ENCODE measurements around the gene CLCN5.

Gene CLCN5

DNA sequence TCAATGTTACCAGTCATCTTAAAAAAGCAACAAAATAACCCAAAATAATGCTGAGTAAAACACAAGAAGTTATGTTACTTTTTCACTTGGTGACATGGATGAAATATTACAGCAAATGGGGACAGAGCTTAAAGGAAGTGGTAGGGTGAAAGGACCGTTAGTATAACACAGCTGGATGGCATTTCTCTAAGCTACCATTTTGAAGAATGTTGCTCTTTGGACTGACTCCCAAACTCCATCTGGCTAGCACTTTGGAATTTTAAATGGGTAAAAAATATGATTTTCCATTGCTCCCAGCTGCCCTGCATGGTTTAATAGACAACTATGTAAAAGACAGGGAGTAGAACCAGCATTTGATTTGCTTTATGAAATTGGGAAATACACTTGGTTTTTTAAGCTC lies 27.6 kb downstream of the CLCN5 start:
- TF ChIP-seq YY2 (tag by site-specific recombination; IDR thresholded peaks at IDR 0.05) (no peak), ZNF514 (tag by site-specific recombination; IDR thresholded peaks at IDR 0.05) (no peak), ZNF670 (tag by site-specific recombination; IDR thresholded peaks at IDR 0.05; ENCODE audit: low read depth) (no peak), WT1 (tag by site-specific recombination; IDR thresholded peaks at IDR 0.05) (no peak)
- H3K9me3 ChIP-seq (ENCODE audit: control insufficient read depth, insufficient read depth, low read depth, low read length), result no peaks in the 10 kb centered on the region
- H3K36me3 ChIP-seq (ENCODE audit: control insufficient read depth in 2 of 2, insufficient read depth in 1 of 2, low read length in 2 of 2), result no peaks in the 10 kb centered on the region; a peak in 1 of 3 replicates
- H3K4me3 ChIP-seq (ENCODE audit: low read depth, low read length), result no peak overlapping the region
- peaks cover 6% of the 10 kb centered on the region; the same call in 1 of the 2 replicates for H3K4me1 ChIP-seq (ENCODE audit: control insufficient read depth, insufficient read depth, low read length)
- H3K27ac ChIP-seq (ENCODE audit: extremely low read depth, low read depth, low read length), result no peak overlapping the region
- ChIA-PET POLR2A (no interaction called here), CTCF (interaction anchor here (0.8 to 1.3 kb wide), 2 partner anchors 31 to 73 kb away, joined by 4 to 5 read pairs; no protein-coding TSS in a partner anchor)

DNA sequence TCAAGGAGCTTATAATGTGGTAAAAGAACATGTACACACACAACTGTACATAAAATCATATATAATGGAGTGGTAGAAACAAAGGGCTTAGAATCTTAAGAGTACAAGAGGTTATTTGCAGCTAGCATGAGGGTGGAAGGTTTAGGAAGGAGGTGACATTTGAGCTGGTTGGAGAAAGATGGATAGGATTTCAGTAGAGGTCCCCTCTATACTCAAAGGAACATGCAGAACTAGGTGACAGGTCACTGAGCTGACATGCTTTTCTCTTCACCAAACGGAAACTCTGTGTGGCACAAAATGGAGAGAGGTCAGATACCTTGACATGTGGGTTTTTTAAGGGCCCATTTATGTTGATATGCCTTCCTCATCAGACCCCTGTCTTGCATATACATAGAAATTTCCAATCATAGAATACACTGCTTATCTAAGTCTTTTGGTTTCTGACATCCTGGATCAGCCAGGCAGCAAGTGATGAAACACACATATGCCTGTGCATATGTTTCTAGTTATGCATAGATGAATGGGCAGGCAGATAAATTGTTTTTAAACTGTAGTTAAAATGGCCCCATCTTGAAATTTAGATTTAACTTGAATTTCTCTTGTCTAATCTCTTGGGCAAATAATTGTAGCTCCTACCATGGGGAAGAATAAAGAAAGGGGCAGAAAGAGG lies 29.3 kb downstream of the CLCN5 start:
- H3K9me3 ChIP-seq (ENCODE audit: control insufficient read depth, insufficient read depth, low read depth, low read length), result no peaks in the 10 kb centered on the region
- H3K4me3 ChIP-seq (ENCODE audit: low read depth, low read length), result no peak overlapping the region
- ChIA-PET POLR2A (no interaction called here), CTCF (interaction anchor here (0.6 kb wide), 3 partner anchors 12 to 351 kb away, joined by 3 to 4 read pairs (median 4); no protein-coding TSS in a partner anchor)
- no peak overlapping the region for H3K27ac ChIP-seq (ENCODE audit: extremely low read depth, low read depth, low read length)
- peaks cover 6% of the 10 kb centered on the region; the same call in 1 of the 2 replicates for H3K4me1 ChIP-seq (ENCODE audit: control insufficient read depth, insufficient read depth, low read length)
- no peaks in the 10 kb centered on the region; a peak in 1 of 3 replicates for H3K36me3 ChIP-seq (ENCODE audit: control insufficient read depth in 2 of 2, insufficient read depth in 1 of 2, low read length in 2 of 2)
- TF ChIP-seq ZNF629 (tag by site-specific recombination; IDR thresholded peaks at IDR 0.05), result no peak
- TF ChIP-seq, protein P1, sequence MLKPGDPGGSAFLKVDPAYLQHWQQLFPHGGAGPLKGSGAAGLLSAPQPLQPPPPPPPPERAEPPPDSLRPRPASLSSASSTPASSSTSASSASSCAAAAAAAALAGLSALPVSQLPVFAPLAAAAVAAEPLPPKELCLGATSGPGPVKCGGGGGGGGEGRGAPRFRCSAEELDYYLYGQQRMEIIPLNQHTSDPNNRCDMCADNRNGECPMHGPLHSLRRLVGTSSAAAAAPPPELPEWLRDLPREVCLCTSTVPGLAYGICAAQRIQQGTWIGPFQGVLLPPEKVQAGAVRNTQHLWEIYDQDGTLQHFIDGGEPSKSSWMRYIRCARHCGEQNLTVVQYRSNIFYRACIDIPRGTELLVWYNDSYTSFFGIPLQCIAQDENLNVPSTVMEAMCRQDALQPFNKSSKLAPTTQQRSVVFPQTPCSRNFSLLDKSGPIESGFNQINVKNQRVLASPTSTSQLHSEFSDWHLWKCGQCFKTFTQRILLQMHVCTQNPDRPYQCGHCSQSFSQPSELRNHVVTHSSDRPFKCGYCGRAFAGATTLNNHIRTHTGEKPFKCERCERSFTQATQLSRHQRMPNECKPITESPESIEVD (tag by site-specific recombination; IDR thresholded peaks at IDR 0.05), result peak; percentile 63

DNA sequence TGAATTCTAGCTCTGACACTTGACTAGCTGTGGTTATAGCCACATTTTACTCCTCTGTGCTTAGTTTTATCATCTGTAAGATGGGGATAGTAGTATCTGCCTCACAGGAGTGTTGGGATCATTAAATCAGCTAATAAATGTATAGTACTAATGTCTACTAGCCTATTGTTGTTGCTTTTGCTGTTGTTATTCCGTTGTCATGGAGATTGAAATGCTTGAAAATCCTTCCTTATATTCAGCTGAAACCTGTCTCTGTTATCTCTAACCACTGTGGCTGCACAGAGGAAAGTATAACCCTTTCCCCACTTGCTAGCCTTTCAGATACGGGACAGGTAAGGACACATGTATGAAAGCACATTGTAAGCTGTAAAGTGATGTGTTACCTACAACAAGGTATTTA lies 33.9 kb downstream of the CLCN5 start:
- Histone ChIP-seq H3K27ac (ENCODE audit: extremely low read depth, low read depth, low read length) (no peak overlapping the region), H3K4me3 (ENCODE audit: low read depth, low read length) (no peak overlapping the region), H3K4me1 (ENCODE audit: control insufficient read depth, insufficient read depth, low read length) (peaks cover 6% of the 10 kb centered on the region; the same call in 1 of the 2 replicates), H3K9me3 (ENCODE audit: control insufficient read depth, insufficient read depth, low read depth, low read length) (no peaks in the 10 kb centered on the region), H3K36me3 (ENCODE audit: control insufficient read depth in 2 of 2, insufficient read depth in 1 of 2, low read length in 2 of 2) (no peaks in the 10 kb centered on the region; a peak in 1 of 3 replicates)
- CTCF ChIA-PET, result no interaction called here
- no peak for TF ChIP-seq TRIM28 (IDR thresholded peaks at IDR 0.05; ENCODE audit: borderline replicate concordance, low read length)
- no peak for TF ChIP-seq ZBTB21 (tag by site-specific recombination; IDR thresholded peaks at IDR 0.05)
- TF ChIP-seq ZNF660 (tag by site-specific recombination; IDR thresholded peaks at IDR 0.05), result no peak
- no peak for TF ChIP-seq ZEB2 (tag by site-specific recombination; IDR thresholded peaks at IDR 0.05)
- TF ChIP-seq, protein P2, sequence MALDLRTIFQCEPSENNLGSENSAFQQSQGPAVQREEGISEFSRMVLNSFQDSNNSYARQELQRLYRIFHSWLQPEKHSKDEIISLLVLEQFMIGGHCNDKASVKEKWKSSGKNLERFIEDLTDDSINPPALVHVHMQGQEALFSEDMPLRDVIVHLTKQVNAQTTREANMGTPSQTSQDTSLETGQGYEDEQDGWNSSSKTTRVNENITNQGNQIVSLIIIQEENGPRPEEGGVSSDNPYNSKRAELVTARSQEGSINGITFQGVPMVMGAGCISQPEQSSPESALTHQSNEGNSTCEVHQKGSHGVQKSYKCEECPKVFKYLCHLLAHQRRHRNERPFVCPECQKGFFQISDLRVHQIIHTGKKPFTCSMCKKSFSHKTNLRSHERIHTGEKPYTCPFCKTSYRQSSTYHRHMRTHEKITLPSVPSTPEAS (tag by site-specific recombination; IDR thresholded peaks at IDR 0.05), result no peak
- TF ChIP-seq GLI4 (tag by site-specific recombination; IDR thresholded peaks at IDR 0.05), result no peak
- TF ChIP-seq ZNF146 (tag by site-specific recombination; IDR thresholded peaks at IDR 0.05), result no peak
- TF ChIP-seq, protein P3, sequence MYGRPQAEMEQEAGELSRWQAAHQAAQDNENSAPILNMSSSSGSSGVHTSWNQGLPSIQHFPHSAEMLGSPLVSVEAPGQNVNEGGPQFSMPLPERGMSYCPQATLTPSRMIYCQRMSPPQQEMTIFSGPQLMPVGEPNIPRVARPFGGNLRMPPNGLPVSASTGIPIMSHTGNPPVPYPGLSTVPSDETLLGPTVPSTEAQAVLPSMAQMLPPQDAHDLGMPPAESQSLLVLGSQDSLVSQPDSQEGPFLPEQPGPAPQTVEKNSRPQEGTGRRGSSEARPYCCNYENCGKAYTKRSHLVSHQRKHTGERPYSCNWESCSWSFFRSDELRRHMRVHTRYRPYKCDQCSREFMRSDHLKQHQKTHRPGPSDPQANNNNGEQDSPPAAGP (tag by site-specific recombination; IDR thresholded peaks at IDR 0.05), result no peak
- no peak for TF ChIP-seq KLF1 (tag by site-specific recombination; IDR thresholded peaks at IDR 0.05)
- TF ChIP-seq, protein P4, sequence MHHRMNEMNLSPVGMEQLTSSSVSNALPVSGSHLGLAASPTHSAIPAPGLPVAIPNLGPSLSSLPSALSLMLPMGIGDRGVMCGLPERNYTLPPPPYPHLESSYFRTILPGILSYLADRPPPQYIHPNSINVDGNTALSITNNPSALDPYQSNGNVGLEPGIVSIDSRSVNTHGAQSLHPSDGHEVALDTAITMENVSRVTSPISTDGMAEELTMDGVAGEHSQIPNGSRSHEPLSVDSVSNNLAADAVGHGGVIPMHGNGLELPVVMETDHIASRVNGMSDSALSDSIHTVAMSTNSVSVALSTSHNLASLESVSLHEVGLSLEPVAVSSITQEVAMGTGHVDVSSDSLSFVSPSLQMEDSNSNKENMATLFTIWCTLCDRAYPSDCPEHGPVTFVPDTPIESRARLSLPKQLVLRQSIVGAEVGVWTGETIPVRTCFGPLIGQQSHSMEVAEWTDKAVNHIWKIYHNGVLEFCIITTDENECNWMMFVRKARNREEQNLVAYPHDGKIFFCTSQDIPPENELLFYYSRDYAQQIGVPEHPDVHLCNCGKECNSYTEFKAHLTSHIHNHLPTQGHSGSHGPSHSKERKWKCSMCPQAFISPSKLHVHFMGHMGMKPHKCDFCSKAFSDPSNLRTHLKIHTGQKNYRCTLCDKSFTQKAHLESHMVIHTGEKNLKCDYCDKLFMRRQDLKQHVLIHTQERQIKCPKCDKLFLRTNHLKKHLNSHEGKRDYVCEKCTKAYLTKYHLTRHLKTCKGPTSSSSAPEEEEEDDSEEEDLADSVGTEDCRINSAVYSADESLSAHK (tag by site-specific recombination; IDR thresholded peaks at IDR 0.05), result no peak
- no peak for TF ChIP-seq PRDM1 (tag by site-specific recombination; IDR thresholded peaks at IDR 0.05)
- TF ChIP-seq ZNF24 (tag by site-specific recombination; IDR thresholded peaks at IDR 0.05), result no peak
- TF ChIP-seq SCRT2 (tag by site-specific recombination; IDR thresholded peaks at IDR 0.05), result no peak
- TF ChIP-seq ZSCAN23 (tag by site-specific recombination; IDR thresholded peaks at IDR 0.05), result no peak
- no peak for TF ChIP-seq ZNF214 (tag by site-specific recombination; IDR thresholded peaks at IDR 0.05; ENCODE audit: borderline replicate concordance)
- TF ChIP-seq, protein P5, sequence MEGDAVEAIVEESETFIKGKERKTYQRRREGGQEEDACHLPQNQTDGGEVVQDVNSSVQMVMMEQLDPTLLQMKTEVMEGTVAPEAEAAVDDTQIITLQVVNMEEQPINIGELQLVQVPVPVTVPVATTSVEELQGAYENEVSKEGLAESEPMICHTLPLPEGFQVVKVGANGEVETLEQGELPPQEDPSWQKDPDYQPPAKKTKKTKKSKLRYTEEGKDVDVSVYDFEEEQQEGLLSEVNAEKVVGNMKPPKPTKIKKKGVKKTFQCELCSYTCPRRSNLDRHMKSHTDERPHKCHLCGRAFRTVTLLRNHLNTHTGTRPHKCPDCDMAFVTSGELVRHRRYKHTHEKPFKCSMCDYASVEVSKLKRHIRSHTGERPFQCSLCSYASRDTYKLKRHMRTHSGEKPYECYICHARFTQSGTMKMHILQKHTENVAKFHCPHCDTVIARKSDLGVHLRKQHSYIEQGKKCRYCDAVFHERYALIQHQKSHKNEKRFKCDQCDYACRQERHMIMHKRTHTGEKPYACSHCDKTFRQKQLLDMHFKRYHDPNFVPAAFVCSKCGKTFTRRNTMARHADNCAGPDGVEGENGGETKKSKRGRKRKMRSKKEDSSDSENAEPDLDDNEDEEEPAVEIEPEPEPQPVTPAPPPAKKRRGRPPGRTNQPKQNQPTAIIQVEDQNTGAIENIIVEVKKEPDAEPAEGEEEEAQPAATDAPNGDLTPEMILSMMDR (tag by site-specific recombination; IDR thresholded peaks at IDR 0.05), result no peak
- TF ChIP-seq, protein P6, sequence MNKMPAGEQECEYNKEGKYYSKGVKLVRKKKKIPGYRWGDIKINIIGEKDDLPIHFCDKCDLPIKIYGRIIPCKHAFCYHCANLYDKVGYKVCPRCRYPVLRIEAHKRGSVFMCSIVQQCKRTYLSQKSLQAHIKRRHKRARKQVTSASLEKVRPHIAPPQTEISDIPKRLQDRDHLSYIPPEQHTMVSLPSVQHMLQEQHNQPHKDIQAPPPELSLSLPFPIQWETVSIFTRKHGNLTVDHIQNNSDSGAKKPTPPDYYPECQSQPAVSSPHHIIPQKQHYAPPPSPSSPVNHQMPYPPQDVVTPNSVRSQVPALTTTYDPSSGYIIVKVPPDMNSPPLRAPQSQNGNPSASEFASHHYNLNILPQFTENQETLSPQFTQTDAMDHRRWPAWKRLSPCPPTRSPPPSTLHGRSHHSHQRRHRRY (tag by site-specific recombination; IDR thresholded peaks at IDR 0.05), result no peak
- POLR2A ChIA-PET, result no interaction called here
